SK-N-SH (cell line): ENCODE results near the gene AHDC1. TPM values are rescaled to one million over a fixed set of nuclear protein-coding genes. Genes with fewer than 3 reads are reported as not detected.

Source experiments
- CTCF ChIA-PET: fragments of 300-600, 350-600 bp; formaldehyde crosslinking; extraction: SDS; loops from one replicate; lab custom pipeline; 2021; lab: Yijun Ruan, JAX
- POLR2A ChIA-PET: fragments of 350-600 bp; sonication (Branson Sonifier 250); formaldehyde crosslinking; extraction: SDS; loops from one replicate; lab custom pipeline; 2020; ENCODE audit warnings: antibody characterized with exemption, inconsistent platforms; lab: Yijun Ruan, JAX
- DNase-seq: peaks from one replicate; pipeline ENCODE4 v3.0.0; 2012
- H2AFZ ChIP-seq: fragments of 200-600 bp; sonication (generic); 2 replicates; pipeline ENCODE4 v1.8.1; 2016; ENCODE audit warnings: antibody characterized with exemption, mild to moderate bottlenecking, low read depth
- H3F3A ChIP-seq: fragments of 200-600 bp; sonication (generic); replicated peaks from 2 replicates; pipeline ENCODE3; 2016; ENCODE audit warnings: antibody characterized with exemption, mild to moderate bottlenecking; ENCODE audit not compliant: insufficient read depth
- H3K27ac ChIP-seq, 2 experiments: fragments of 200-500 bp in 1 of 2; fragments of 200-600 bp in 1 of 2; sonication (Bioruptor generic) in 1 of 2; sonication (generic), shearing (Covaris generic) in 1 of 2; 2 replicates each; pipeline versions ENCODE4 v1.5.1 to v1.6.1; 2014 to 2016; ENCODE audit warnings: low read depth in 2 of 2, inconsistent platforms in 1 of 2, low read length in 1 of 2, mild to moderate bottlenecking in 1 of 2, mixed read lengths in 1 of 2
- H3K27me3 ChIP-seq: fragments of 200-600 bp; sonication (generic), shearing (Covaris generic); 2 replicates; pipeline ENCODE4 v1.6.1; 2016; ENCODE audit warnings: mixed run types; ENCODE audit not compliant: insufficient read depth
- H3K36me3 ChIP-seq, 2 experiments: fragments of 200-500 bp in 1 of 2; fragments of 200-600 bp in 1 of 2; sonication (Bioruptor generic) in 1 of 2; sonication (generic) in 1 of 2; replicated peaks in 1 of 2; 2 replicates each; pipeline versions ENCODE3 to v1.5.1; 2014 to 2016; ENCODE audit warnings: low read length in 1 of 2, mild to moderate bottlenecking in 1 of 2; ENCODE audit not compliant: insufficient read depth in 2 of 2, control insufficient read depth in 1 of 2
- H3K4me1 ChIP-seq, 2 experiments: fragments of 200-500 bp in 1 of 2; fragments of 200-600 bp in 1 of 2; sonication (Bioruptor generic) in 1 of 2; sonication (generic), shearing (Covaris generic) in 1 of 2; 2 replicates each; pipeline versions ENCODE4 v1.5.1 to v1.6.1; 2014 to 2016; ENCODE audit warnings: low read depth in 1 of 2, low read length in 1 of 2, mixed run types in 1 of 2; ENCODE audit not compliant: insufficient read depth in 2 of 2, control insufficient read depth in 1 of 2
- H3K4me2 ChIP-seq: fragments of 200-600 bp; sonication (generic), shearing (Covaris generic); 2 replicates; pipeline ENCODE4 v1.6.1; 2017; ENCODE audit warnings: mixed run types
- H3K4me3 ChIP-seq, 2 experiments: fragments of 200-500 bp in 1 of 2; fragments of 200-600 bp in 1 of 2; sonication (Bioruptor generic) in 1 of 2; sonication (generic), shearing (Covaris generic) in 1 of 2; 2 replicates each; pipeline versions ENCODE4 v1.5.1 to v1.8.1; 2014 to 2016; ENCODE audit warnings: low read depth in 2 of 2, inconsistent platforms in 1 of 2, low read length in 1 of 2, mild to moderate bottlenecking in 1 of 2, mixed read lengths in 1 of 2, moderate library complexity in 1 of 2
- H3K79me2 ChIP-seq: fragments of 200-600 bp; sonication (generic); 2 replicates; pipeline ENCODE4 v1.8.1; 2017; ENCODE audit warnings: mild to moderate bottlenecking; ENCODE audit not compliant: insufficient read depth
- H3K9ac ChIP-seq: fragments of 200-600 bp; sonication (generic); 2 replicates; pipeline ENCODE4 v1.6.1; 2017; ENCODE audit warnings: mixed run types
- H3K9me2 ChIP-seq: fragments of 200-600 bp; sonication (generic); 2 replicates; pipeline ENCODE4 v1.6.1; 2017; ENCODE audit warnings: mixed run types
- H3K9me3 ChIP-seq: fragments of 200-600 bp; sonication (generic); 2 replicates; pipeline ENCODE4 v1.6.1; 2017; ENCODE audit warnings: mixed run types, mild to moderate bottlenecking, moderate library complexity
- H4K20me1 ChIP-seq: fragments of 200-600 bp; sonication (generic); 2 replicates; pipeline ENCODE4 v1.6.1; 2017; ENCODE audit warnings: mild to moderate bottlenecking, mixed run types; ENCODE audit not compliant: insufficient read depth
- CTCF ChIP-seq: fragments of 200-600 bp; sonication (generic); IDR thresholded peaks from 2 replicates; pipeline ENCODE4 v1.6.1; 2017; ENCODE audit warnings: antibody characterized with exemption, mild to moderate bottlenecking, moderate library complexity
- ELF1 ChIP-seq: IDR thresholded peaks from 2 replicates; pipeline ENCODE4 v1.4.0; 2012
- EP300 ChIP-seq, 2 experiments: IDR thresholded peaks; 2 replicates each; pipeline versions ENCODE4 v1.4.0 to v1.6.1; 2012; ENCODE audit warnings: borderline replicate concordance in 1 of 2, low read depth in 1 of 2, low read length in 1 of 2
- EZH2phosphoT487 ChIP-seq: fragments of 200-600 bp; sonication (generic); IDR thresholded peaks from 2 replicates; pipeline ENCODE4 v1.6.1; 2017; ENCODE audit warnings: low read depth, mixed run types, mild to moderate bottlenecking, antibody characterized with exemption, moderate library complexity, borderline replicate concordance
- GABPA ChIP-seq: IDR thresholded peaks from 2 replicates; pipeline ENCODE4 v1.4.0; 2012; ENCODE audit warnings: low read depth, mild to moderate bottlenecking
- MEF2A ChIP-seq: IDR thresholded peaks from 2 replicates; pipeline ENCODE4 v1.4.0; 2012; ENCODE audit warnings: low read depth, borderline replicate concordance
- NRF1 ChIP-seq: IDR thresholded peaks from 2 replicates; pipeline ENCODE4 v1.6.1; 2012; ENCODE audit warnings: low read depth, mild to moderate bottlenecking, low read length
- POLR2AphosphoS5 ChIP-seq: IDR thresholded peaks from 2 replicates; pipeline ENCODE4 v1.6.1; 2012; ENCODE audit warnings: low read depth, low read length
- RAD21 ChIP-seq: IDR thresholded peaks from 2 replicates; pipeline ENCODE4 v1.6.1; 2012; ENCODE audit warnings: mild to moderate bottlenecking, low read length
- RCOR1 ChIP-seq: fragments of 150-350 bp; IDR thresholded peaks from 2 replicates; pipeline ENCODE4 v1.6.1; 2017; ENCODE audit warnings: antibody characterized with exemption, low read length
- REST ChIP-seq: IDR thresholded peaks from 2 replicates; pipeline ENCODE4 v1.6.1; 2012; ENCODE audit warnings: mild to moderate bottlenecking, low read depth, low read length, moderate library complexity
- RXRA ChIP-seq: IDR thresholded peaks from 2 replicates; pipeline ENCODE4 v1.4.0; 2012; ENCODE audit warnings: low read depth, mild to moderate bottlenecking, borderline replicate concordance
- SMC3 ChIP-seq: IDR thresholded peaks from 2 replicates; pipeline ENCODE4 v1.6.1; 2012; ENCODE audit warnings: low read depth, low read length, improper control_type of control experiment
- TAF1 ChIP-seq: IDR thresholded peaks from 2 replicates; pipeline ENCODE4 v1.6.1; 2012; ENCODE audit warnings: low read depth, mild to moderate bottlenecking, low read length, moderate library complexity, borderline replicate concordance
- TCF12 ChIP-seq: IDR thresholded peaks from 2 replicates; pipeline ENCODE4 v1.4.0; 2012
- USF2 ChIP-seq: fragments of 150-350 bp; IDR thresholded peaks from 2 replicates; pipeline ENCODE4 v1.6.1; 2017; ENCODE audit warnings: antibody characterized with exemption, low read length, low read depth, borderline replicate concordance
- WGBS: methylation state at CpG from one replicate; pipeline ENCODE4 v1.1.6; 2017; ENCODE audit warnings: low lambda C conversion rate; 5-methylcytosine and 5-hydroxymethylcytosine counted together
- polyA plus RNA-seq, 3 experiments: library from polyadenylated mRNA; depleted of rRNA; stranded (reverse); fragments of >200 nt; gene quantifications; 2 replicates each; pipeline ENCODE4 v1.2.3, GENCODE V29; 2012
- TF ChIP-seq, protein P1 (sequence below): fragments of 150-350 bp; IDR thresholded peaks from 2 replicates; pipeline ENCODE4 v1.6.1; 2016; ENCODE audit warnings: mild to moderate bottlenecking, low read depth, low read length
- TF ChIP-seq, protein P2 (sequence below): IDR thresholded peaks from 2 replicates; pipeline ENCODE4 v1.4.0; 2012; ENCODE audit warnings: low read depth, borderline replicate concordance
- TF ChIP-seq, protein P3 (sequence below): IDR thresholded peaks from 2 replicates; pipeline ENCODE4 v1.4.0; 2012; ENCODE audit warnings: low read depth

AHDC1 gene
- polyA plus RNA-seq, 1 of the 3 experiments (the other 2 are of a cell fraction), result 8.5 TPM

DNA sequence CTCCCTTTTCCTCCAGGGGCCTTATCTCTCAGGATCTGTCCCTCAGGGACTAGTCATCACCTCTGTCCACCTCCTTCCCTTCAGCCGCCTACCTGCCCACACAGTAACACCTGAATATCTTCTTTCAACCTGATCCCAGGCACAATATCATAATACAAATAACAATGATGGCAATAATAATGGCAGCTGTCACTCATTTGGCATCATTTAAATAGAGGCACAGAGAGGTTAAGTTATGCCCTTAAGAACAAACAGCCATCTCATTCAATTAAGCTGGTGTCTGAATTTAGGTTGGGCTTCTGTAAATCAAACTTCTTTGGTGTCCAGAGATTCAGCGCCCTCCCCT, 47.5 kb downstream of the AHDC1 start:
- no peaks in the 10 kb centered on the region for H3K9me3 ChIP-seq
- no peak for DNase-seq
- H3K9ac ChIP-seq, result no peak overlapping the region
- H3K27ac ChIP-seq, result no peak overlapping the region; a peak in 1 of 4 replicates
- peaks cover 16% of the 10 kb centered on the region for H3F3A ChIP-seq
- no peak overlapping the region for H2AFZ ChIP-seq
- 50% methylated on average over 2 of the region's 2 CpGs for WGBS
- ChIA-PET POLR2A (interaction anchor here (1.3 to 1.6 kb wide), 2 partner anchors 45 to 66 kb away, joined by 4 to 9 read pairs; partner anchors contain the start of gene WASF2), CTCF (interaction anchor here (0.6 to 24.8 kb wide), 47 partner anchors 8 to 260 kb away, joined by 3 to 603 read pairs (median 4); partner anchors contain the start of genes AHDC1, MAP3K6 and WASF2)
- H3K9me2 ChIP-seq, result no peaks in the 10 kb centered on the region
- H4K20me1 ChIP-seq, result peaks cover 1% of the 10 kb centered on the region; the same call in 1 of the 2 replicates
- H3K79me2 ChIP-seq, result peaks cover 23% of the 10 kb centered on the region; the same call in 1 of the 2 replicates
- H3K4me3 ChIP-seq, result no peak overlapping the region
- no peaks in the 10 kb centered on the region for H3K27me3 ChIP-seq
- no peak for TF ChIP-seq RAD21
- TF ChIP-seq RXRA, result no peak
- TF ChIP-seq EZH2phosphoT487, result no peak
- TF ChIP-seq USF2, result no peak
- no peak for TF ChIP-seq ELF1
- TF ChIP-seq, protein P1, sequence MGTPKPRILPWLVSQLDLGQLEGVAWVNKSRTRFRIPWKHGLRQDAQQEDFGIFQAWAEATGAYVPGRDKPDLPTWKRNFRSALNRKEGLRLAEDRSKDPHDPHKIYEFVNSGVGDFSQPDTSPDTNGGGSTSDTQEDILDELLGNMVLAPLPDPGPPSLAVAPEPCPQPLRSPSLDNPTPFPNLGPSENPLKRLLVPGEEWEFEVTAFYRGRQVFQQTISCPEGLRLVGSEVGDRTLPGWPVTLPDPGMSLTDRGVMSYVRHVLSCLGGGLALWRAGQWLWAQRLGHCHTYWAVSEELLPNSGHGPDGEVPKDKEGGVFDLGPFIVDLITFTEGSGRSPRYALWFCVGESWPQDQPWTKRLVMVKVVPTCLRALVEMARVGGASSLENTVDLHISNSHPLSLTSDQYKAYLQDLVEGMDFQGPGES, result no peak
- no peak for TF ChIP-seq REST
- TF ChIP-seq EP300 (IDR thresholded peaks at IDR 0.05; ENCODE audit: borderline replicate concordance in 1 of 2, low read depth in 1 of 2, low read length in 1 of 2), result no peak
- no peak for TF ChIP-seq MEF2A
- no peak for TF ChIP-seq GABPA
- no peak for TF ChIP-seq RCOR1
- TF ChIP-seq, protein P2, sequence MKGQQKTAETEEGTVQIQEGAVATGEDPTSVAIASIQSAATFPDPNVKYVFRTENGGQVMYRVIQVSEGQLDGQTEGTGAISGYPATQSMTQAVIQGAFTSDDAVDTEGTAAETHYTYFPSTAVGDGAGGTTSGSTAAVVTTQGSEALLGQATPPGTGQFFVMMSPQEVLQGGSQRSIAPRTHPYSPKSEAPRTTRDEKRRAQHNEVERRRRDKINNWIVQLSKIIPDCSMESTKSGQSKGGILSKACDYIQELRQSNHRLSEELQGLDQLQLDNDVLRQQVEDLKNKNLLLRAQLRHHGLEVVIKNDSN, result no peak
- no peak for TF ChIP-seq POLR2AphosphoS5
- no peak for TF ChIP-seq TCF12
- no peak for TF ChIP-seq SMC3
- TF ChIP-seq NRF1, result no peak
- TF ChIP-seq, protein P3, sequence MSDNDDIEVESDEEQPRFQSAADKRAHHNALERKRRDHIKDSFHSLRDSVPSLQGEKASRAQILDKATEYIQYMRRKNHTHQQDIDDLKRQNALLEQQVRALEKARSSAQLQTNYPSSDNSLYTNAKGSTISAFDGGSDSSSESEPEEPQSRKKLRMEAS, result no peak
- no peak for TF ChIP-seq CTCF
- TF ChIP-seq TAF1, result no peak
- peaks cover 8 to 15% of the 10 kb centered on the region in 2 experiments for H3K36me3 ChIP-seq
- H3K4me2 ChIP-seq, result no peak overlapping the region
- H3K4me1 ChIP-seq, result peaks cover 25 to 30% of the 10 kb centered on the region in 2 experiments; a peak in 3 of 4 replicates
